ENCODE data around the gene MYCBPAP. TPM values are rescaled to one million over a fixed set of nuclear protein-coding genes. Genes with fewer than 3 reads are reported as not detected.

Gene MYCBPAP
- total RNA-seq, 1 experiment from 2014 or later, result 0.52 TPM

DNA sequence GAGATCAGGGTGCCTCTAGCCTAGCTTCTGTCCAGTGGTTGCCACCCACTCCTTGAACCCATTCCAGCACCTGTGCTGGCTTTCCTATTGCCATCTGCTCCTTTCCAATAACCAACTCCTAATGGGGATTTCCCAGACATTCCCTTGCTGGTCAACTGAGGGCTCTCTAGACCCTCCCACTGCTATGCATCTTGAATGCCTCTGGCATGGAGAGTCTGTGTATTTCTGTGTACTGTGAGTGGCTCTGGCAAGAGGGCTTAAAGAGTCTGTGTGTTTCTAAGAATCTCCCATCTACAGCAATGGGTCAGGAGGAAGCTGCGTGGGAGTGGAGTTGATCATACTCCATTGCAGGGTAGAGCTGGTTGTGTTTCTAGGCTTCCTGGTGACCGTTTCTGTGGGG lies 13.3 kb downstream of the MYCBPAP start:
- no peaks in the 10 kb centered on the region for H3K4me1 Mint-ChIP-seq (ENCODE audit: low read depth, unreplicated experiment)
- BruUV-seq (replicated peaks), result no TSS peak
- peaks cover 24% of the 10 kb centered on the region for H3K27me3 Mint-ChIP-seq (ENCODE audit: unreplicated experiment)
- H3K9me3 Mint-ChIP-seq (ENCODE audit: low read depth, unreplicated experiment), result no peaks in the 10 kb centered on the region
- TF ChIP-seq, protein P1, sequence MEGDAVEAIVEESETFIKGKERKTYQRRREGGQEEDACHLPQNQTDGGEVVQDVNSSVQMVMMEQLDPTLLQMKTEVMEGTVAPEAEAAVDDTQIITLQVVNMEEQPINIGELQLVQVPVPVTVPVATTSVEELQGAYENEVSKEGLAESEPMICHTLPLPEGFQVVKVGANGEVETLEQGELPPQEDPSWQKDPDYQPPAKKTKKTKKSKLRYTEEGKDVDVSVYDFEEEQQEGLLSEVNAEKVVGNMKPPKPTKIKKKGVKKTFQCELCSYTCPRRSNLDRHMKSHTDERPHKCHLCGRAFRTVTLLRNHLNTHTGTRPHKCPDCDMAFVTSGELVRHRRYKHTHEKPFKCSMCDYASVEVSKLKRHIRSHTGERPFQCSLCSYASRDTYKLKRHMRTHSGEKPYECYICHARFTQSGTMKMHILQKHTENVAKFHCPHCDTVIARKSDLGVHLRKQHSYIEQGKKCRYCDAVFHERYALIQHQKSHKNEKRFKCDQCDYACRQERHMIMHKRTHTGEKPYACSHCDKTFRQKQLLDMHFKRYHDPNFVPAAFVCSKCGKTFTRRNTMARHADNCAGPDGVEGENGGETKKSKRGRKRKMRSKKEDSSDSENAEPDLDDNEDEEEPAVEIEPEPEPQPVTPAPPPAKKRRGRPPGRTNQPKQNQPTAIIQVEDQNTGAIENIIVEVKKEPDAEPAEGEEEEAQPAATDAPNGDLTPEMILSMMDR (IDR thresholded peaks at IDR 0.05; ENCODE audit: unreplicated experiment), result no peak
- intact Hi-C loops (cut with micrococcal nuclease; ENCODE audit: unreplicated experiment), result no loop called here
- H3K36me3 Mint-ChIP-seq (ENCODE audit: insufficient read depth, unreplicated experiment), result peaks cover 4% of the 10 kb centered on the region
- no peak for DNase-seq
- CTCF ChIA-PET, result interaction anchor here (0.8 to 1.9 kb wide), 3 partner anchors 17 to 242 kb away, joined by 3 to 6 read pairs (median 5); no protein-coding TSS in a partner anchor
- no peak overlapping the region for H3K4me3 Mint-ChIP-seq (ENCODE audit: low read depth, unreplicated experiment)
- no peak overlapping the region for H3K27ac Mint-ChIP-seq (ENCODE audit: unreplicated experiment)

DNA sequence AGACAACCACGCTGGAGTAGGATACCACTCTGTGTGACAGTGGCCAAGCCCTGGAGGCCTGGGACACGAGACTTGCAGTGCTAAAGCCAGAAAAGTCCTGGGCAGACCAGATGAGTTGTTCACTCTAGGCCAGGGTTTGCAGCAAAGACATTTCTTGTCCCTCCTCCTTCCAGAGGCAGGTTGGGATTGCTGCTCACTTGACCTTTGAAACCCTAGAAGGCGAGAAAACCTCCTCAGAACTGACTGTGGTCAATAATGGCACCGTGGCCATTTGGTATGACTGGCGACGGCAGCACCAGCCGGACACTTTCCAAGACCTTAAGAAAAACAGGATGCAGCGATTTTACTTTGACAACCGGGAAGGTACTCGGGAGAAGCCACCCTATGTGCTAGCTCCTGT lies 14.5 kb downstream of the MYCBPAP start:
- H3K27me3 Mint-ChIP-seq (ENCODE audit: unreplicated experiment), result peaks cover 12% of the 10 kb centered on the region
- DNase-seq, result no peak
- no peak overlapping the region for H3K27ac Mint-ChIP-seq (ENCODE audit: unreplicated experiment)
- TF ChIP-seq, protein P1 (IDR thresholded peaks at IDR 0.05; ENCODE audit: unreplicated experiment), result no peak
- intact Hi-C loops (cut with micrococcal nuclease; ENCODE audit: unreplicated experiment), result no loop called here
- peaks cover 4% of the 10 kb centered on the region for H3K36me3 Mint-ChIP-seq (ENCODE audit: insufficient read depth, unreplicated experiment)
- BruUV-seq (replicated peaks), result no TSS peak
- H3K9me3 Mint-ChIP-seq (ENCODE audit: low read depth, unreplicated experiment), result no peaks in the 10 kb centered on the region
- no peak overlapping the region for H3K4me3 Mint-ChIP-seq (ENCODE audit: low read depth, unreplicated experiment)
- CTCF ChIA-PET, result no interaction called here
- H3K4me1 Mint-ChIP-seq (ENCODE audit: low read depth, unreplicated experiment), result no peaks in the 10 kb centered on the region

DNA sequence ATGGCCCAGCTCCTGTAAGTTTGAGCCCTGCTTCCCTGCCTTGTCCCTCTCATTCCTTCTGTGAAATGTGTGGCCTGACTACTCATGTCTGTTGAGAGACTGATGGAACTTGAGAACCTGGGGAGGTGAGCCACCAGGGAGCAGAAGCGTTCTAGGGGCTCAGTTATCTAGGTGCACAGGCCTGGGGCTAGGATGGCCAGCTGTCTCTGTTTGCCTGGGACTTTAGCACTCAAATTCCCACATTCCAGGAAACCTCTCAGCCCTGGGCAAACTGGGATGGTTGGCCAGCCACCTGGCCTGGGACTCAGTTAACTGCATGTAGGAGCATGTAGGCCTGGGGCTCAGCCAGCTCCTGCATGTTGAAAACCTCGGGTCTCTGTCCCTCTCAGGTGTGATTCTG lies 15.0 kb downstream of the MYCBPAP start:
- no peaks in the 10 kb centered on the region for H3K9me3 Mint-ChIP-seq (ENCODE audit: low read depth, unreplicated experiment)
- CTCF ChIA-PET, result no interaction called here
- TF ChIP-seq, protein P1 (IDR thresholded peaks at IDR 0.05; ENCODE audit: unreplicated experiment), result no peak
- no peak overlapping the region for H3K27ac Mint-ChIP-seq (ENCODE audit: unreplicated experiment)
- DNase-seq, result no peak
- H3K4me3 Mint-ChIP-seq (ENCODE audit: low read depth, unreplicated experiment), result no peak overlapping the region
- intact Hi-C loops (cut with micrococcal nuclease; ENCODE audit: unreplicated experiment), result no loop called here
- peaks cover 11% of the 10 kb centered on the region for H3K27me3 Mint-ChIP-seq (ENCODE audit: unreplicated experiment)
- no peaks in the 10 kb centered on the region for H3K4me1 Mint-ChIP-seq (ENCODE audit: low read depth, unreplicated experiment)
- H3K36me3 Mint-ChIP-seq (ENCODE audit: insufficient read depth, unreplicated experiment), result no peaks in the 10 kb centered on the region
- BruUV-seq (replicated peaks), result no TSS peak

DNA sequence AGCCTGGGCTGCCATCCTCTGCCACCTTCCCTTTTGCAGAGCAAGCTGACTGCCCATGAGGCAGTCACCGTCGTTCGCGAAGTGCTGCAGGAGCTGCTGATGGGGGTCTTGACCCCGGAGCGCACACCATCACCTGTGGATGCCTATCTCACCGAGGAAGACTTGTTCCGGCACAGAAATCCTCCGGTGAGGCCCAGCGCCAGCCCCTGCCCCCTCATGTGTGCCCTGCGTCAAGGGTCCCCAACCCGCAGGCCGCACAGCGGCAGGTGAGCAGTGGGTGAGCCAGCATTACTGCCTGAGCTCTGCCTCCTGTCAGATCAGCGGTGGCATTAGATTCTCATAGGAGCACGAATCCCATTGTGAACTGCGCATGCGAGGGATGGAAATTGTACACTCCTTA lies 16.6 kb downstream of the MYCBPAP start:
- Mint-ChIP-seq H3K27me3 (ENCODE audit: unreplicated experiment) (peaks cover 19% of the 10 kb centered on the region), H3K27ac (ENCODE audit: unreplicated experiment) (no peak overlapping the region), H3K4me3 (ENCODE audit: low read depth, unreplicated experiment) (no peak overlapping the region), H3K9me3 (ENCODE audit: low read depth, unreplicated experiment) (no peaks in the 10 kb centered on the region), H3K4me1 (ENCODE audit: low read depth, unreplicated experiment) (no peaks in the 10 kb centered on the region), H3K36me3 (ENCODE audit: insufficient read depth, unreplicated experiment) (no peaks in the 10 kb centered on the region)
- CTCF ChIA-PET, result interaction anchor here (0.6 kb wide), 1 partner anchor 9 kb away, joined by 3 read pairs; no protein-coding TSS in a partner anchor
- TF ChIP-seq, protein P1 (IDR thresholded peaks at IDR 0.05; ENCODE audit: unreplicated experiment), result no peak
- DNase-seq, result no peak
- BruUV-seq (replicated peaks), result no TSS peak
- intact Hi-C loops (cut with micrococcal nuclease; ENCODE audit: unreplicated experiment), result no loop called here
